Smooth muscle cell (in vitro differentiated cells): ENCODE data around the gene PLCZ1. TPM values are rescaled to one million over a fixed set of nuclear protein-coding genes. Genes with fewer than 3 reads are reported as not detected.

ENCODE experiments used
- DNase-seq: peaks from one replicate; lab custom pipeline; 2025; ENCODE audit not compliant: unreplicated experiment; lab: John Stamatoyannopoulos, UW
- H2AFZ ChIP-seq: fragments of 200-600 bp; sonication (generic); 2 replicates; pipeline ENCODE4 v1.6.0; 2016; ENCODE audit warnings: antibody characterized with exemption, low read depth, mild to moderate bottlenecking
- H3F3A ChIP-seq: fragments of 200-600 bp; sonication (generic); 2 replicates; pipeline ENCODE4 v1.6.0; 2017; ENCODE audit warnings: antibody characterized with exemption, low read depth
- H3K27ac ChIP-seq: fragments of 200-600 bp; sonication (generic); 2 replicates; pipeline ENCODE4 v1.5.1; 2016; ENCODE audit warnings: low read depth, mild to moderate bottlenecking
- H3K27me3 ChIP-seq: fragments of 200-600 bp; sonication (generic); 2 replicates; pipeline ENCODE4 v1.6.1; 2016; ENCODE audit warnings: low read depth, mild to moderate bottlenecking
- H3K36me3 ChIP-seq: fragments of 200-600 bp; sonication (generic); 2 replicates; pipeline ENCODE4 v1.5.1; 2016; ENCODE audit warnings: low read depth
- H3K4me1 ChIP-seq: fragments of 200-600 bp; sonication (generic); 2 replicates; pipeline ENCODE4 v1.5.1; 2016; ENCODE audit warnings: low read depth
- H3K4me2 ChIP-seq: fragments of 200-600 bp; sonication (generic); 2 replicates; pipeline ENCODE4 v1.6.0; 2016; ENCODE audit warnings: mild to moderate bottlenecking
- H3K4me3 ChIP-seq: fragments of 200-600 bp; sonication (generic); 2 replicates; pipeline ENCODE4 v1.5.1; 2016; ENCODE audit warnings: mild to moderate bottlenecking
- H3K79me2 ChIP-seq: fragments of 200-600 bp; sonication (generic); 2 replicates; pipeline ENCODE4 v1.6.0; 2016; ENCODE audit warnings: low read depth, mild to moderate bottlenecking
- H3K9ac ChIP-seq: fragments of 200-600 bp; sonication (generic); 2 replicates; pipeline ENCODE4 v1.6.0; 2016; ENCODE audit warnings: low read depth
- H3K9me3 ChIP-seq: fragments of 200-600 bp; sonication (generic); replicated peaks from 2 replicates; pipeline ENCODE4 v1.5.1; 2016; ENCODE audit warnings: low read depth
- H4K20me1 ChIP-seq: fragments of 200-600 bp; sonication (generic); 2 replicates; pipeline ENCODE4 v1.6.0; 2016; ENCODE audit warnings: low read depth
- CTCF ChIP-seq: fragments of 200-600 bp; sonication (generic); IDR thresholded peaks from 2 replicates; pipeline ENCODE4 v1.5.1; 2017; ENCODE audit warnings: borderline replicate concordance, mild to moderate bottlenecking, antibody characterized with exemption; ENCODE audit not compliant: insufficient read depth, poor library complexity, severe bottlenecking
- WGBS: methylation state at CpG from one replicate; pipeline ENCODE4 v1.1.7; 2016; ENCODE audit warnings: low lambda C conversion rate; 5-methylcytosine and 5-hydroxymethylcytosine counted together
- polyA plus RNA-seq: library from polyadenylated mRNA; unstranded; fragments of >200 nt; fragmentation: Nextera tagmentation; extraction: Ambion mirVana; gene quantifications from 2 replicates; pipeline ENCODE4 v1.2.1, GENCODE V29; 2016
- total RNA-seq: library from RNA; depleted of rRNA; stranded (reverse); fragments of >200 nt; gene quantifications from 2 replicates; pipeline ENCODE4 v1.2.3, GENCODE V29; 2014

The PLCZ1 gene
- total and polyA plus RNA-seq, 2 experiments from 2014 or later: not detected

DNA sequence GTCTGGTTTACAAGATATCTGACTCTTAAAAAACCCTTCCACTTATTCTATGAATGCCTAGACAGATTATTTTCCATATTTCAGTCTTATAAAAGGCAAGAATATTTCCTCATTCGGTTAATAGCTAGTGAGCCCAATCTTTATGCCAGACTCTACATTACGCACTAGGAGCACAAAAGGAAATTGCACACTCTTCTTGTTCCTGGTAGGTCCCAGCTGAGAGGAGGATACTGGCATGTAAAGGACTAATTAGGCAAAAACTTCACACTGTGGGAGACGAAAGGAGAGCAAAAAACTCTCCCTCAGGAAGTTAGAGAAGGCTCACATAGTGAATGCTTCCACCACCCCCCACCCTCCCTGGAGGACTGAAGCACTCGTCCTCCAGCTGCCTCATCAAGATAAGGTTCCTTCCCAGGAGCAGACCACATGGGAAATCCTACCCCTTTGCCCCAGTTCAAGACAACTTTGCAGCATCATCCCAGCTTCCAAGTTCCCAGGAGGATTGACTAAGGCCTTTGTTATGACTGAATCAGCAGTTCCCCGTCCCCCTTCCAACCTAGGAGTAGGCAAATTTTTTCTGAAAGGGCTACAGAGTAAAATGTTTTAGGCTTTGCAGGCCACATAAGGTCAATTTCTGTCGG is 14.6 kb upstream of the PLCZ1 start:
- 41% methylated on average over 6 of the region's 6 CpGs for WGBS
- no peaks in the 10 kb centered on the region for H3K36me3 ChIP-seq
- H3K27me3 ChIP-seq: no peaks in the 10 kb centered on the region
- H3F3A ChIP-seq: no peaks in the 10 kb centered on the region
- no peaks in the 10 kb centered on the region for H3K79me2 ChIP-seq
- peaks cover 69% of the 10 kb centered on the region for H3K4me1 ChIP-seq
- peak overlapping the region; percentile 46 for H3K4me2 ChIP-seq
- H3K9ac ChIP-seq: no peak overlapping the region
- H3K27ac ChIP-seq: peak overlapping the region; percentile 41
- H3K9me3 ChIP-seq: no peaks in the 10 kb centered on the region
- H4K20me1 ChIP-seq: no peaks in the 10 kb centered on the region
- DNase-seq: no peak
- no peak overlapping the region for H3K4me3 ChIP-seq
- peak overlapping the region; percentile 51 for H2AFZ ChIP-seq
- TF ChIP-seq CTCF: no peak

DNA sequence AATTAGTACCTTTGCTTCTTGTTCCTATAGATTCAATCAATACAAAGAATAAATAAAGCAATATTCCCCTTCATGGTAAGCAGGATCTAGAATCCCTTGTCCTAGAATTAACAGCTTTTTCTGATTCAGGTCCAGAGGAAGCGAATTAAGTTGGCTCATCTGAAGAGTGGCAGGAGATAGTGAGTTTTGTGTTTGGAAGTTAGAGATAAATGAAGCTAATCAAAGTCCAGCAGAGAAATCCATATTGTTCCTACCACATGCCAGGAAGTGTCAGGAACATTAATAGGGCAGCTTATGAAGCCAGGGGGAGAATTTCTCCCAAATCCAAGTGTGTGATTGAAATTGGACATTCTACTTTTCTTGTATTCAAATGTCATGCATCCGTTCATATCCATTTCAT is 14.1 kb upstream of the PLCZ1 start:
- Histone ChIP-seq H3K9ac (no peak overlapping the region), H3K4me3 (no peak overlapping the region), H3K27me3 (no peaks in the 10 kb centered on the region), H4K20me1 (no peaks in the 10 kb centered on the region), H2AFZ (peak overlapping the region; percentile 51), H3K36me3 (no peaks in the 10 kb centered on the region), H3F3A (no peaks in the 10 kb centered on the region), H3K27ac (no peak overlapping the region), H3K79me2 (no peaks in the 10 kb centered on the region), H3K4me1 (peaks cover 69% of the 10 kb centered on the region), H3K9me3 (no peaks in the 10 kb centered on the region), H3K4me2 (no peak overlapping the region)
- DNase-seq: no peak
- 86% methylated on average over 2 of the region's 2 CpGs for WGBS
- TF ChIP-seq CTCF: no peak

- Histone ChIP-seq H3K27me3 (no peaks in the 10 kb centered on the region), H3K4me1 (peaks cover 60% of the 10 kb centered on the region), H3K4me2 (no peak overlapping the region), H3K4me3 (no peak overlapping the region), H3K36me3 (no peaks in the 10 kb centered on the region), H3K27ac (no peak overlapping the region), H3K79me2 (no peaks in the 10 kb centered on the region), H4K20me1 (no peaks in the 10 kb centered on the region), H3F3A (no peaks in the 10 kb centered on the region), H3K9ac (no peak overlapping the region), H2AFZ (no peak overlapping the region), H3K9me3 (no peaks in the 10 kb centered on the region)
- no peak for DNase-seq
- WGBS: 70% methylated on average over 1 of the region's 1 CpG
- TF ChIP-seq CTCF: no peak
Measured at GRCh38 chr12:18750085-18750484, 12.3 kb upstream of the PLCZ1 start.

DNA sequence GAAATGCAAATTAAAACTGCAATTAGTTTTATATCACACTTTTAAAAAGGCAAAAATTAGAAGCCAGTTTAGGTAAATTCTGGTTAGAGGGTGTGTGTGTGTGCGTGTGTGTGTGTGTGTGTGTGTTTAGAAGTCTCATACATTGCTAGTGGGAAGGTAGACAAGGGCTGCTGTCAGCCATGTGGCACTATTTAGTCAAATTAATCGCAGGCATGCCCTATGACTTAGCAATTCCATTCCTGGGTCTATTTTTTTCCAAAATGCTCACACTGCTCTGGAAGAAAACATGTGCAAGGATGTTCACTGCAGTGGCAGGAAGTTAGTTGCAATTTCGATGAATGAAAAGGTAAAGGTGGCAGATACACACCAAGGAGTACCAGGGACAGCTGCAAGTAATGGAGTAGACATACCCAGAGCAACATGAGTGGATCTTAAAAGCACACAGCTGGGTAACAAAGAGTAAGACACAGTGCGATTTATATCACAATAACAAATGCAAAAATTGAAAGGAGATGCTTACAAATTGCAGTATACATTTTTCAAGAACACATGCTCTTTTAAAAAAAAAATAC is 11.7 kb upstream of the PLCZ1 start:
- Histone ChIP-seq H4K20me1 (no peaks in the 10 kb centered on the region), H2AFZ (no peak overlapping the region), H3K4me2 (no peak overlapping the region), H3K4me3 (no peak overlapping the region), H3K79me2 (no peaks in the 10 kb centered on the region), H3K9ac (no peak overlapping the region), H3K27me3 (no peaks in the 10 kb centered on the region), H3K4me1 (peaks cover 54% of the 10 kb centered on the region), H3K27ac (no peak overlapping the region), H3K9me3 (no peaks in the 10 kb centered on the region), H3K36me3 (no peaks in the 10 kb centered on the region), H3F3A (no peaks in the 10 kb centered on the region)
- DNase-seq: no peak
- no peak for TF ChIP-seq CTCF
- 95% methylated on average over 4 of the region's 4 CpGs for WGBS
